Breast epithelium (tissue), 3 donors: ENCODE data around the gene SOWAHB.

Experiments
- POLR2A ChIP-seq: fragments of 450-650 bp; IDR thresholded peaks from one replicate; pipeline ENCODE4 v1.6.1; 2016; ENCODE audit warnings: antibody characterized with exemption, mild to moderate bottlenecking, moderate library complexity
- TF ChIP-seq, protein P1 (sequence below), 3 donors: fragments of 450-650 bp; IDR thresholded peaks; one replicate each; pipeline ENCODE4 v1.5.1; 2016 to 2017; ENCODE audit warnings: antibody characterized with exemption in 3 of 3, mild to moderate bottlenecking in 3 of 3, moderate library complexity in 3 of 3

DNA sequence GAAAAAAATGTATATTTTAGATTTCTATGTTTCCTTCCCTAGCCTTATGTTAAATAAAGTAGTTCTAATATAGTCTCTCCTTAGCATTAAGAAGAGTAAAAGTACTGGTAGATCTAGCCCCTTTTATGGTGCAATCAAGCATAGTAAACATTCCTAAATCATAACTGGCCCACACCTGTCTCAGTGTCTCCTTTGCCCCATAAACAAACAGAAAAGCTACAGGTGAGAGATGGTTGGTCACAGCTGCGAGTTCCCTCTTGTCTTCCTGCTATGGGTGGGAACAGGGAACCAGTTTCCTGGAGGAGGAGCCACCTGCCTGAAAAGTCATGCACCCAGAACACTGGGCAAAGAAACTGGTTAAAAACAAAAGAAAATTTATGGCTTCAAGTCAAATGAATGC is 16.6 kb downstream of the SOWAHB start:
- no peak for TF ChIP-seq POLR2A
- TF ChIP-seq, protein P1, sequence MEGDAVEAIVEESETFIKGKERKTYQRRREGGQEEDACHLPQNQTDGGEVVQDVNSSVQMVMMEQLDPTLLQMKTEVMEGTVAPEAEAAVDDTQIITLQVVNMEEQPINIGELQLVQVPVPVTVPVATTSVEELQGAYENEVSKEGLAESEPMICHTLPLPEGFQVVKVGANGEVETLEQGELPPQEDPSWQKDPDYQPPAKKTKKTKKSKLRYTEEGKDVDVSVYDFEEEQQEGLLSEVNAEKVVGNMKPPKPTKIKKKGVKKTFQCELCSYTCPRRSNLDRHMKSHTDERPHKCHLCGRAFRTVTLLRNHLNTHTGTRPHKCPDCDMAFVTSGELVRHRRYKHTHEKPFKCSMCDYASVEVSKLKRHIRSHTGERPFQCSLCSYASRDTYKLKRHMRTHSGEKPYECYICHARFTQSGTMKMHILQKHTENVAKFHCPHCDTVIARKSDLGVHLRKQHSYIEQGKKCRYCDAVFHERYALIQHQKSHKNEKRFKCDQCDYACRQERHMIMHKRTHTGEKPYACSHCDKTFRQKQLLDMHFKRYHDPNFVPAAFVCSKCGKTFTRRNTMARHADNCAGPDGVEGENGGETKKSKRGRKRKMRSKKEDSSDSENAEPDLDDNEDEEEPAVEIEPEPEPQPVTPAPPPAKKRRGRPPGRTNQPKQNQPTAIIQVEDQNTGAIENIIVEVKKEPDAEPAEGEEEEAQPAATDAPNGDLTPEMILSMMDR (IDR thresholded peaks at IDR 0.05): no peak
